ENCODE data around the gene DLG1.

DNA sequence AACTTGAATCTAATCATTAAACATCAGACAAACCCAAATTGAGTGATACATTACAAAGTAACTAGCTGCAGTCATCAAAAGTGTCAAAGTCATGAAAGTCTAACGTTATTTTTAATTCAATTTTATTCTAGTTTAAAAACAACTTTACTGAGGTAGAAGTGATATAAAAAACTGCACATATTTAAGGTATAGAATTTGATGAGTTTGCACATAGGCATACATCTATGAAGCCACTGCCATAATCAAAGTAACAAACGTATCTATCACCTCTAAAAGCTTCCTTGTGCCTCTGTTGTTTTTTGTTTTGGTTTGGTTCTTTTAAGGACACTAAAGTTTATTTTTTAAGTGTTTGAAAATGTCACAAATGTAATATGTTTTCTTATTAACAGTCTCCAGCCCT, 130.9 kb downstream of the DLG1 start:
- TF ChIP-seq, protein P1, sequence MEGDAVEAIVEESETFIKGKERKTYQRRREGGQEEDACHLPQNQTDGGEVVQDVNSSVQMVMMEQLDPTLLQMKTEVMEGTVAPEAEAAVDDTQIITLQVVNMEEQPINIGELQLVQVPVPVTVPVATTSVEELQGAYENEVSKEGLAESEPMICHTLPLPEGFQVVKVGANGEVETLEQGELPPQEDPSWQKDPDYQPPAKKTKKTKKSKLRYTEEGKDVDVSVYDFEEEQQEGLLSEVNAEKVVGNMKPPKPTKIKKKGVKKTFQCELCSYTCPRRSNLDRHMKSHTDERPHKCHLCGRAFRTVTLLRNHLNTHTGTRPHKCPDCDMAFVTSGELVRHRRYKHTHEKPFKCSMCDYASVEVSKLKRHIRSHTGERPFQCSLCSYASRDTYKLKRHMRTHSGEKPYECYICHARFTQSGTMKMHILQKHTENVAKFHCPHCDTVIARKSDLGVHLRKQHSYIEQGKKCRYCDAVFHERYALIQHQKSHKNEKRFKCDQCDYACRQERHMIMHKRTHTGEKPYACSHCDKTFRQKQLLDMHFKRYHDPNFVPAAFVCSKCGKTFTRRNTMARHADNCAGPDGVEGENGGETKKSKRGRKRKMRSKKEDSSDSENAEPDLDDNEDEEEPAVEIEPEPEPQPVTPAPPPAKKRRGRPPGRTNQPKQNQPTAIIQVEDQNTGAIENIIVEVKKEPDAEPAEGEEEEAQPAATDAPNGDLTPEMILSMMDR (IDR thresholded peaks at IDR 0.05) = no peak
- no peak for TF ChIP-seq POLR2A (IDR thresholded peaks at IDR 0.05)
